ENCODE measurements around the gene CCDC86.

CCDC86 gene

GRCh38 chr11:60870733-60871377 lies 28.9 kb downstream of the CCDC86 start:
- no peak for DNase-seq

DNA sequence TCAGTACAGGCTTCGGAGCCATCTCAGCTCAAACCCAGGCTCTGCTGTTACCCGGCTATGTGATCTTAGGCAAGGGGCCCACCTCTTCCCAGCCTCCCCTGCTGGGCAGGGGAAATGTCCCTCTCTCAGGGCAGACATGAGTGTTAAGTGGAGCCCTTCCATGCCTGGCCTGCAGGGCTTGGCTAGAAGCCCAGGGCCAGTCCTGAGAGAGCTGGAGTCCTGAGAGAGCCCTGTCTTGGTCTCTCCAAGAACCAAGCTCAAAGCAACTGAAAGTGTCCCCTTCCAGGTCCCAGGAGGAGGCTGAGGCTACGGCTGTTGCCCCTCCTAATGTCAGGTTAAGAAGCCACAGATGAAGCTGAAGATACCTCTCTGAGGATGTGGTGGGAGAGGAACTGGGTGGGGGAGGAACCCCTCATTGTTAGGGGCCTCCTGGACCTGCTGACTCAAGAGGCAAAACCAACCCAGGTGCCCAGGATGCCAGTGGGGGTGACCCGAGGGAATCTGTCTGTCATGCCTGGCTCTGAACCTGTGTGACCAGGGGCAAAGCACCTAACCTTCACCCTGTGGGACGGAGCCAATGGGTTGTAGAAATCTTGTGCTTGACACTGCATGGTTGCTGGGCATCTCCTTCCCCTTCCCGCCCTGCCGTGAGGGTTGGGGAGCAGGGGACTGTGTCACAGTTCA lies 29.6 kb downstream of the CCDC86 start:
- DNase-seq: no peak

DNA sequence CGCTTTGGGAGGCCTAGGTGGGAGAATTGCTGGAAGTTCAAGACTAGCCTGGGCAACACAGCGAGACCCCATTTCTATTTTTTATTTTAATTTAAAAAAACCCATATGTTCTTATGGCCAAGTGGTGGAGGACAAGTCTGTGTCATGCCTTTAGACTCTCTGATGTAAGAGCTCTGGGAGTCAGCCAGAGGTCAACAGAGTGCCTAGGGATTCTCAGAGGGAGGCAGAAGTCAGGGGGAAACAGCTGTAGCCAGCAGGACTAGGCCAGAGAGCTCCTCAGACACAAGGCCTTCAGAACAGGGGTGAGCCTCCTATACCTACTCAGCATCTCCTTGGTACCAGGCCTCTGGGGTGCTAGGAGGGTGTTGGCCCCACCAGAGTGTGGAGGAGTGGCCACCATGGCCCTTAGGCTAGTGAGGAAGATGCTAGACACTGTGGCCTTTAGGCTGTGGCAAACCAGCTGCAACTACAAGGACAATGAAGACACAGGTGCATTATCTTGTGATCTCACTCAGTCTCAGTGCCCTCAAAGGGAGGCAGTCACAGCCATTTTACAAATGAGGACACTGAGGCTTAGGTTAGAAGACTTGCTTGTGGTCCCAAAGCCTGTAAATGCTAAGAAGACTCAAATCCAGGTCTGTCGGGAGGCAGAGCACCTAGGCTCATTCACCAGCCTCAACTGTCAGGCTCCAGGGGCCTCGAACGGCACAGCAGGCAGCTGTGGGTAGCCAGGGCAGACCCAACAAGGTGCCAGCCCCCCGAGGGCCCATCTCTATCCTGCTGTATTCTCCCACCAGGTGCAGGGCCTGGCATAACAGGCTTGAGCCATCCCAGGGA lies 30.4 kb downstream of the CCDC86 start:
- DNase-seq: no peak

- DNase-seq: no peak
Measured at GRCh38 chr11:60872961-60873524, 31.1 kb downstream of the CCDC86 start.

- DNase-seq: no peak
Measured at GRCh38 chr11:60873533-60873932, 31.6 kb downstream of the CCDC86 start.

GRCh38 chr11:60874421-60875365 lies 32.8 kb downstream of the CCDC86 start:
- no peak for DNase-seq

DNA sequence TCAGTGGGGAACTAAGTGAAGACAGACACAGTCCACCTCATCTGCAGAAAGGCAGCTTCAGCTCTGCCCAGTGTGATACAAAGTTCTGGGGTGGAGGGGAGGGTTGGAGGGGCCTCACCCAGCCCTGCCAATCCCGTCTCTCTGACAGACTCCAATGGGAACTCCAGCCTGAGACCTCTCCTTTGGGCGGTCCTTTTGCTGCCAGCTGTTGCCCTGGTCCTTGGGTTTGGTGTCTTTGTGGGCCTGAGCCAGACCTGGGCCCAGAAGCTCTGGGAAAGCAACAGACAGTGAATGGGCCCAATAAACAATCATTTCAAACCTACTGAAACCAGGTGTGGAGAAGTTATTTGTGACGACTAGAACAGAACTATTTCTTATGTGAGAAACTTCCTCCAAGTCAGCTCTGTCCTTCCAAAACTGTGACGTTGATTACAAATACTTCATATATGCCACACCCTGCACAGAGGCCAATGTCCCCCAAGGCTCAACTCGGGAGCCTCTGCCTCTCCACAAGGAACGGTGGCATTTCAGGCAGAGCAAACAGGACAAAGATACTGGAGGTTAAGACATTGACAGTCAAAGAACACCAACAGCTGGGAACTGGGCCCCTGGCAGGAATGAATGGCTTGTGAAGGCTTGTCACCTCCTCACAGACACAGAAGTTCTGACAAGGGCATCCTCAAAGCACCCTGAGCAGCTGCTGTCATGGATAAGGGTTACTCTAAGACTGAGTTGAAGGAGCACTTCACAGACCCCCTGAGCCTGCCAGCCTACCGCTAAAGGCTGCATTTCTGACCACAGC lies 33.7 kb downstream of the CCDC86 start:
- no peak for DNase-seq

DNA sequence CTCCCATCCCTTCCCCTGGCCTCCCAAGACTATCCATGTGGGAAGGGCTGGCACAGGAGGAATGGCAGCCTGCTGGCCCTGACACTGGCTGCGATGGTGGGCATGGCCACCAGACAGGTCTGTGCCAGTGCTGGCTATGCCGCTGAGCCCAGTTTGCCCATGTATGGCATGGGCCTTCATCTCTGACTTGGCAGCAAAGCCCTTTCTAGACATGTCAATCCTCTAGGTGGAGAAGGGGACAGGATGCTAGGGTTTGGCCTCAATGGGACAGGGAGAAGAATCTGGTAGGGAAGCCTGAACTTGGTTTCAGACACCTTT lies 34.2 kb downstream of the CCDC86 start:
- DNase-seq: no peak

- no peak for DNase-seq
Measured at GRCh38 chr11:60878245-60879101, 36.6 kb downstream of the CCDC86 start.

GRCh38 chr11:60879104-60879503 lies 37.2 kb downstream of the CCDC86 start:
- DNase-seq: no peak

GRCh38 chr11:60879971-60880588 lies 38.2 kb downstream of the CCDC86 start:
- no peak for DNase-seq

- no peak for DNase-seq
Measured at GRCh38 chr11:60880643-60881282, 38.9 kb downstream of the CCDC86 start.

DNA sequence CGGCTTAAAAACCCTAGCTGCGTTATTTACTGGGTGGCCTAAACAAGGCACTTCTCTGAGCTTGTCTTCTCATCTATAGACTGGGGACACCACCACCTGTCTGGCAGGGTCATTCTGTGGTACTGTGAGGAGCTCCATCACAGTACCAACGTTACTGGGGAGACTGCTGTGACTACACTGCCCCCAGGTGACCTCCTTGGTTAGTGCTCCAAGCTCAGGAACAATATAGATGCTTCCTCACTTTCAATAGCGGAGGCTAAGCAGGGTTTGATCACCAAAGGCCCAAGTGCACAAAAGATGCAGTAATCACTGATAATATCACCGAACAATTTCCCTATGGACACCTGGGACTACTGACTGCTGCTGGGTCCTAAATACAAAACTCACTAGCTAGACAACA lies 45.6 kb downstream of the CCDC86 start:
- DNase-seq: peak; percentile 37

DNA sequence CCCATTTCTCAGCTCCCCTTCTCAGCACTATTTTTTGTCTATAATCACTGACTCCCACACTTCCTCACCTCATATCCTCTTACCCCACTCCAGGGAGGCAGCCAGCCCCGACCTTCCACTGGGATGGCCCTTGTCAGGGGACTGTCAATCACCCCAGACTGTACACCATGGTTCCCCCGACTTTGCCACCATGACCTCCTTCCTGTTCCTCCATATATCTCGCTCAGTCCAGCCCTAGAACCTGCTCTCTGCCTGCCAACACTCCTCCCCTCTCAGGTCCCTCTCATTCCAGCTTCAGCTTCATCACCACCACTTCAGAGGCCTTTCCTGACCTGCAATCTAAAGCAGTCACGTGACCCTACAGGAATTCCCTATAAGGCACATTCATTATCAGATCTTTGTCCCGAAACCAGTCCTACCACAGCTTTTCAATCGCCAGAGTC lies 48.0 kb downstream of the CCDC86 start:
- DNase-seq: no peak

GRCh38 chr11:60890696-60891095 lies 48.8 kb downstream of the CCDC86 start:
- no peak for DNase-seq

- DNase-seq: no peak
Measured at GRCh38 chr11:60891103-60891741, 49.3 kb downstream of the CCDC86 start.

GRCh38 chr11:60895687-60896086 lies 53.8 kb downstream of the CCDC86 start:
- DNase-seq: no peak

- no peak for DNase-seq
Measured at GRCh38 chr11:60897496-60897895, 55.6 kb downstream of the CCDC86 start.

All from activated CD8-positive, alpha-beta memory T cell treated with anti-CD3 and anti-CD28 coated beads, Interleukin-2, amount 50 U/mL, for 4 hours (primary cell).